NT2/D1 (cell line): ENCODE data around the gene SKAP1.

Source experiments
- YY1 ChIP-seq: IDR thresholded peaks from 2 replicates; pipeline ENCODE4 v1.6.1; 2011; ENCODE audit not compliant: insufficient read length, insufficient read depth
- ZNF274 ChIP-seq: IDR thresholded peaks from 2 replicates; pipeline ENCODE4 v1.6.1; 2011; ENCODE audit warnings: mild to moderate bottlenecking, low read depth, low read length

DNA sequence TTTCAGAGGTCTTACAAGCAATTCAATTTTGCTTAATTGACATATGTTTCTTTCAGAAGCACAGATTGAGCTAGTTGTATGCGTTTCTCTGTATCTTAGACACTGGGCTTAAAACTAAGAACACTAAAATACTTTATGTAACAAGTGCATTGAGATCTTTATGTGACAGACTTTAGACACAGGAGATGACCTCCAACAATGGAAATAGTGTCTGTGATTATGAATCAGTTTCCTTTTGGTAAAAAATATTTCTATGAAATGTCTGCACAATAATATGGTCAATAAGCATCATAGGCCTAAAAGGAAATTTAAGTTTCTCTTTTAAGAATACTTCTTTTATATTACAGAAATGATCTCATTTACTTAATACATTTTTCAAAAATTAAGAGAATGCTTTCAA is 153.2 kb downstream of the SKAP1 start:
- no peak for TF ChIP-seq YY1
- no peak for TF ChIP-seq ZNF274
